HuH-7.5 (cell line): Measurements from ENCODE around the gene TGM6.

Experiments
- DNase-seq: peaks from one replicate; pipeline ENCODE4 v3.0.0; 2011; ENCODE audit warnings: low spot score

TGM6 gene

DNA sequence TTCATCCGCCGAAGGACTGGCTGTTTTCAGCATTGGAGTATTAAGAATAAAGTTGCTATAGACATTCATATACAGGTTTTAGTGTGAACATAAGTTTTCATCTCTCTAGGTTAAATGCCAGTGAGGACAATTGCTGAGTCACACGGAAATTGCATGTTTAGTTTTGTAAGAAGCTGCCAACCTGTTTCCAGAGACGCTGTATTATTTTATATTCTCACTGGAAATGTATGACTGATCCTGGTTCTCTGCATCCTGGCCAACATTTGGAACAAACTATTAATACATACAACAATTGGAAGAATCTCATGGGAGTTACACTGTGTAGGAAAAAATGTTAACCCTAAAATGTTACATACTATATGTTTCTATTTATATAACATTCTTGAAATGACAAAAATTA is 16.7 kb upstream of the TGM6 start:
- no peak for DNase-seq

DNA sequence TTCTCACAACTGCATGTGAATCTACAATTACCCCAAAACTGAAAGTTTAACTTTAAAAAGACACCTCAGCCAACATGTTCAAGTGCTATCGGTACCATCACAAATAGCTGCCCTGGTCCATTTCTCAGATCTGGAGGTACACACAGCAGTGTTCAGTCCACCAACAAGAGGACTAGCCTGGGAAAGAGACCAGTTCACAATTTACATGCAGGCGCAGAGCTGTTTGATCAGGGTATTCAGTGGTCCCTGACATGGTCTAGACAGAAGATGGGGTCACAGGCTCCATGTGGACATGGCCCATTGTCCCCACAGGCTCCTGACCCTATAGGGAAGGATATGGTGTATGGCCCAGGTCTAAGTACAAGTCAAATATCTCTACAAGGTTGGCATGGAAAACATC is 15.6 kb upstream of the TGM6 start:
- DNase-seq = no peak

DNA sequence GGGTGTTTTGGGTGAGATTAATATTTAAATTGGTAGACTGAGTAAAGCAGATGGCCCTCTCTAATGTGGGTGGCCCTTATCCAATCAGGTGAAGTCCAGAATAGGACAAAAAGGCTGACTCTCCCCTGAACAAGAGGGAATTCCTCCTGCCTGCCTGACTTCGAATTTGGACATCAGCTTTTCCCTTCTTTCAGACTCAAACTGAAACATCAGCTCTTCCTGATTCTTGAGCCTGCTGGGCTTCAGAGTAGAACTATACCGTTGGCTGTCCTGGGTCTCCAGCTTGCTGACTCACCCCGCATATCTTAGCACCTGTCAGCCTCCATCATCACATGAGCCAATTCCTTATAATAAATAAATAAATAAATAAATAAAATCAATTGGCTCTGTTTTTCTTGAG is 15.0 kb upstream of the TGM6 start:
- DNase-seq = no peak

DNA sequence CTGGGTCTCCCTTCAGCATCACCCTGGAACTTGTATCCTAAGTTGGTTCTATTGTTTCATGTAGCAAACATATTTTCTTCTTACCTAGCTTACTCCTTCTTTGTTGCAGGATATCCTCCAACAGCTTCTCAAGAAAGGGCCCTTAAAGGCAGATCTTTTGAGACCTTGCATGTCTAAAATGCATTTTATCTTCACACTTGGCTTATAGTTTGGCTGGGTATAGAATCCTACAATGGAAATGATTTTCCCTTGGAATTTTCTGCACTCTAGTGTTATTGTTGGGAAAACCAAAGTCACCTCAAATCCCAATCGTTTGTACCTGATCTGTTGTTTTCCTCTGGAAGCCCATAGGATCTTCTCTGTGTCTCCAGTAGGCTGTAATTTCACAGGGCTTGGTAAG is 12.1 kb upstream of the TGM6 start:
- no peak for DNase-seq

DNA sequence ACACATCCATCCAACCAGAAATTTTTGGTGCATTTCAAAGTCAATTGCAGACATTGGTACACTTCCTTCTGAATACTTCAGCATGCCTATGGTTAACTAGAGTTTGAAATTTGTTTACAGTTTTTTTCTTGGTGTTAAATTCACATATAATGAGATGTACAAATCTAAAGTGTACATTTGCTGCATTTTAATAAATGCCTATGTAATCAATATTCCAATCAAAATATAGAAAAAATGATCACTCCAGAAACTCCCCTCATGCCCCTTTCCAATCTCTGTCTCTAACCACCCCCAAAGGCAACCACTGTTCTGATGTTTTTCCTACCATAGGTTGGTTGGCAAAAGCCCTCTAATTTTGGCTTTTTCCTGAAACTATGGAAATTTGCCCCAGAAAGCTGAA is 7.6 kb upstream of the TGM6 start:
- DNase-seq = no peak

DNA sequence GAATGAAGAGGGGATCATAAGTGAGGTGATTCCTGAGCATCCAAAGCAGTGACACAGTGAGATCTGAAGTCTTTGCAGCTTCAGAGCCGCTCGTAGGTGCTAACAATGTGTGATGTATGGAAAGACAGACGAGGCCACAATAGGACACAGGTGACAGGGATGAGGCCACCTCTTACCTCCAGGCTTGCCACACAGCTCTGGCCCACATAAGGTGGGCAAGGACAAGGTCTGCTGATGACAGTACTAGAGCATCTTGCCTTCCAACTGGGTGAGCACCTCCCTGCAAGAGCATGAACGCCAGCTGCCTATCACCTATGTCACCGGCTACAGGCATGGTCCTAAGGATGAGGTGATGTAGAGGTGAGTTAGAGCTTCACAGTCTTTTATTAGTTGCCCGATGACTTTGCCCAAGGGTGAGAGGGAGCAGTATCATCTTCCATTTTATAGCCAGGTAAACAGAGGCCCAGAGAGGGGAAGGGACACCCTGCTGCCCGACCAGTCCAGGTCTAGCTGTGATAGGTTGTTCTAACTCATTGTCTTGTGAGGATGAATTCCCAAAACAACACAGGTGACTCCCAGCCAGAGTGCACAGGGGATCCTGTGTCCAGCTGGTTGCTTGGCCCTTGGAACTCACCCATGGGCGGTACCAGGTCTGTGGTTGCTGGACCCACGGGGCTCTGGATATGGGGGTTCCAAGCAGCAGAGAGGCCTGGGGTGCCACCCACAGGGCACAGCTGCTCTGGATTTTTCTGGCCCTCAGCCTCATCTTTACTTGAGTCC is 6.2 kb upstream of the TGM6 start:
- DNase-seq = no peak

DNA sequence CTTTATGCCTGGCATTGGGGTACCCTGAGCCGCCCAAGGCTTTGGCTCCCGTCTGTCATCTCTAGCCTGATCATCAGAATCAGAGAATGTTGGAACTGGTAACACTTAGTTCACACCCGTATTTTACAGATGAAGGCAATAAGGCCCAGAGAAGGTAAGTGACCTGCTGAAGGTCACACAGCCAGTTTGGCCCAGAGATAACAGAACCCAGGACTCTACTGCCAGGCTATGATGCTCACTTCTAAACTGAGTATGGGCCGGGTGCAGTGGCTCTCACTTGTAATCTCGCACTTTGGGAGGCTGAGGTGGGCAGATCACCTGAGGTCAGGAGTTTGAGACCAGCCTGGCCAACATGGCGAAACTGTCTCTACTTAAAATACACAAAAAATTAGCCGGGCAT is 1.8 kb upstream of the TGM6 start:
- no peak for DNase-seq

DNA sequence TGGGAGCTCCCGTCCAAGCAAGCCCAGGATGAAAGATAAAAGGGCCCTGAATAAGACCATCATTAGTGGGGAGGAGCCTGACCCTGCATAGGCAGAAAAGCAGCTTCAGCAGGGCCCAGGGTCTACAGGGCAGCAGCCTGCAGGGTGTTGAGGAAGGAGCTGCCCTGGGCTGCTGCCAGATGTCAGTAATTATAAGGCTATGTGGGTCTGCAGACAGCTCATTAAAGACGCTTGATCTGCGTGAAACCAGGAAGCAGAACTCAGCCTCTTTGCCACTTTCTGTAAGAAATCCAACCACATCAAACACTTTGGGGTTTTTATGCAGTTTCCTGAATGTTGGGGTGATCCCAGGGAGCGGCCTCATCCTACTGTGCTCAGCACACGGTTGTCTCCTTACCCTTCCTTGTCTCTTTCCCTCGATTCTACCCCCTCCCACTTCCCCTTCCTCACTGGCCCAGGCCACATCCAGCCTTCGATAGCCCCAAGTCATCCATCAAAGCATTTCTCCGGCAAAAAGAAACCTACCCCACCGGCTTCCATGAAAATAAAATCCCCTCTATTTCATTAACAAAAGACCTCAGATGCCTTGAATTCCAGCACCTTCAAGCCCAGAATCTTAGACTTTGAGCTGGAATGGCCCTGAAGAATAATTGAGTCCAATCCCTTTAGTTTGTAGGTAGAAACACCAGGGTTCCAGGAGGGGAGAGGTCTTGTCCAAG is 1.0 kb upstream of the TGM6 start:
- no peak for DNase-seq

DNA sequence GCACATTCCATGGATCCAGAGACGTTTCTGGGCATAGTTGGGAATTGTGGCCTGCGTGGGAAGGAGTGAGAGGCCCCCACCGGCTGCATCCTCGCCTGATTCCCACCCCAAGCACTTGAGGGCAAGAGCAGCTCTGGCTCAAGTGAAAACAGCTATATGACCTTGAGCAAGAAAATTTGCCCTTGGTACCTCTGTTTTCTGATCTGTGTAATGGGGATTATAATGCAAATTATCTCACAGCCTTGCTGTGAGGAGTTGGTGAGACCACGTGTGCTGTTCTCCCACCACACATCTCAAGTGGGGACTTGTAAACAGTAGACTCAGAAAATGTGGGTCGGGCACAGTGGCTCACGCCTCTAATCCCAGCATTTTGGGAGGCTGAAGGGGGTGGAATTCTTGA is 602 bp downstream of the TGM6 start:
- no peak for DNase-seq

DNA sequence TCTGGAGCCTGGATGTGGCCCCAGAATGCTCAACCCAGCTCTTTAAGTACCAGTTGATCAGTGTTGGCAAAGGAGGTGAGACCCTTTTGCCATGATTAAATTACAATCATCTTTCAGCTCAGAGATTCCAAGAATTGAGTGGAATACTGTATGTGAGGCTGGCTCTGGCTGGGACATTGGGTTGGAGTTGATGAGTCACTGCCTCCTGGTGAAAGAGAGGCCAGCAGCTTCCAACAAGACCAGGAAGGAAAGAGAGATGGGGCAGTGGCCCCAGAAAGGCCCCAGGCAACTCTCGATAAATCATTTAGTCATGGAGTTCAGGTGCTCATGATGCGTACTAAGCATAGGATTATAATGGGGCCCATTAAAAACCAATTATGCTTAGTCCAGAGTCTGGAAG is 2.1 kb downstream of the TGM6 start:
- no peak for DNase-seq

DNA sequence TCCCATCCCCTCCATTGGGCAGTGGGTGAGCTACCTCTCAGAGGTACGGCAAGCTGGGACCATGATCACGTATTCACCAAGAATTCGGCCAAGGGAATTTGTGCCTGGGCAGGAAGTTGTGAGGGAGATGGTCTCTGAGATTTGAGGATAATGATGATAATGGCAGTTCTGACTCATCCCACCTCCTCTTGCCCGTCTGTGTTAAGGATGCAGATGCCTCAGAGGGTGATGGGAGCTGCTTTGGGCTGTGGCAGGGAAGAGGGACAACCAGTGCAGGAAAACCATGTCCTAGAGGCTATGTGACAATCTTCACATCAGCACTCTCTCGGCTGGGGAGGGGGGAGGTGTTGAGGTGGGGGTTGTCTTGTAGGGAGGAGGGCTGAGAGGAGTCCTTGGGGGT is 4.3 kb downstream of the TGM6 start:
- no peak for DNase-seq

DNA sequence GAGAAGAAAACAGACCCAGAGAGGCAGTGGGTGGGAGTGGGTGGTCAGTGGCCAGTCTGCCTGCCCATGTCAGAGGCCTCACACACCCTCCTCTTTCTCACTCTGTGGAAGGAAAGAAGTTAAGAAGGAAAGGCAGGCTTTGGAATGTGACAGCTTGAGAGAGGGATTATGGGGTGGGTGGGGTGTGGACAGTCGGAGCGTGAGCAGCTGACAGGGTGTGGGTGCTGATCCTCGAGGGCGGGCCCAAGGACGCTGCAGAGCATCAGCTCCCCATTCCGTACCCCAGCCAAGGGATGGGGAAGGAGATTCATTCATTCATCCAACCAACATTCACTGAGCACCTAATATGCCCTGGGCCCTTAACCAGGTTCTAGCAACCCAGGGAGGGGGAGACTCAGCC is 4.8 kb downstream of the TGM6 start:
- no peak for DNase-seq

DNA sequence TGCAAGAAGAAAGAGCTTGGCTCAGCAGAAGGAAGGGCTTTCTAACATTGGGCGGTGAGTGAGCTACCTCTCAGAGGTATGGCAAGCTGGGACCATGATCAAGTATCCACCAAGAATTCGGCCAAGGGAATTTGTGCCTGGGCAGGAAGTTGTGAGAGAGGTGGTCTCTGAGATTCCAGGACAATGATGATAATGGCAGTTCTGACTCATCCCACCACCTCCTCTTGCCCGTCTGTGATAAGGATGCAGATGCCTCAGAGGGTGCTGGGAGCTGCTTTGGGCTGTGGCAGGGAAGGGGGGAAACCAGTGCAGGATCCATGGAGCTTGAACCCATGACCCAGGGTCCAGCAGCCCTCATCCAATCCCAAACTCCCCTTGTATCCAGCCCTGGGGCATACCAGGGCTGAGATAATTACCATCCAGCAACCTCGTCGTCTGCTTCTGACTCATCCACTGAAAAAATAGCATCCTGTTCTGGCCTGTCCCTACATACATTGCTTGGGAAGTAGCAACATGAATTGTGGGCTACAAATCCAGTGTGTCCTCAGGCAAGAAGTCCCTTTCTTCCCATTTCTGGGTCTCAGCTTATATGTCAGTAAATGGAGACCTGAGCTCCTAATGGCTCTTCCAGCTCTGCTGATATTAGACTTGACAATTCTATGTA is 5.9 kb downstream of the TGM6 start:
- DNase-seq = no peak

DNA sequence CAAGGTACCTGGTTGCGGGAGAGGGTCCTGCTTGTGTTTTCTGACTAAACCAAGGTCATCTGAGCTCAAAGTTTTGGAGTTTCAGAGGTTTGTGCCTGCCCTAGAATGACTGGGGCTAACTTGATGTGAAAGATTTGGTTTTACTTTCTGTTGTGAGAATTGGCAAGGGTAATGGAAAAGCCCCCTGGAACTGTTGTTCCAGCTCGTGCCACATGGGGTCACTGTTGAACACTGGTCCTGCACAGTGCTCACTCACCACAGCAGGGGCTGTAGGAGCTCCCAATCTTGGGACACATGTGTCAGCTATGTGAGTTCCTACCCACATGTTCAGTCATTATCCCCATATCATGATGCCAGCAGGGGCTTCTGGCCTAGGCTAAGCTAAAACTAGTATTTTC is 6.5 kb downstream of the TGM6 start:
- DNase-seq = no peak

DNA sequence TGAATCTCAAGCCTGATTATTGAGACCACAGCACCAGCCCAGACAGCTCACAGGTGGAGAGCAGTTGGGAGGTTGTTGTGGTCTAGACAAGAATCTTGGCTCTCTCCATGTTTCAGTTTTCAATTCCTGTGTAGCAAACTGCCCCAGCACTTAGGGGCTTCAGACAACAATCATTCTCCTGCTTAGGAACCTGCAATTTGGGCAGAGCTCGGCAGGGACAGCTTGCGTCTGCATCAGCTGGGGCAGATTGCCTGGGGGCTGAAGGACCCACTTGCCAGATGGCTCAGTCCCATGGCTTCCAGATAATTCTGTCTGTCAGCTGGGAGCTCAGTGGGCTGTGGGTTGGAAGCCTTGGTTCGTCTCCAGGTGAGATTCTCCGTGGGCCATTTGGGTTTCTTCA is 6.9 kb downstream of the TGM6 start:
- no peak for DNase-seq

DNA sequence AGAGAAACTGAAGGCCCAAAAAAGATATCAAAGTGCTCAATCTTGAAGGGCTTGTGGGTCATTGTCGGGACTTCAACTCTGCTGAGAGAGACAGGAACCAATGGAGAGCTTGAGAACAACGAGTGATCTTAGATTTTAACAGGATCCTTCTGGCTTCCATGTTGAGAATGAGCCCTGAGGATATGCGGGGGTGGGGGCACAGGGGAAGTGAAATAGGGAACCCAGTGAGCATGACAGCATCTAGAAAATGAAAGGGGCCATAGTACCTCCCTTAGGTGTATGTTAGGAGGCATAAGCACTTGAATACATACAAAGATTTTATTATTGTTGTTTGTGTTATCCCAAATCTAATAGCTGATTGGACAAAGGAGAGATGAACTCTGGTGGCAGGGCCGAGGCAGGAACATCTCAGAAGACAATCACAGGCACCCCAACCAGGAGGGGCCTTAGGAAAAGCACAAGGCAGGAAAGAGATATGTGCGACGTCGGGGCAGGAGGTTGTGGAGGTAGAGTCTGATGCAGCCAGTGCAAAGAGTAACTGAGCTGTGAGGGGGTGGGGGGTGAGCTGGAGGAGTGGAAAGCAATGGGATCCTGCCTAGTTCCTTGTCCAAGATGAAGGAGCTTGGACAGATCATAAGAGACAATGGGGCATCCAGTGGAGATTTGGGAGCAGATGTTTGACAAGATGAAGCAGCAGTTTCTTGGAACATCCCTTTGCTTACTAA is 10.4 kb downstream of the TGM6 start:
- no peak for DNase-seq

DNA sequence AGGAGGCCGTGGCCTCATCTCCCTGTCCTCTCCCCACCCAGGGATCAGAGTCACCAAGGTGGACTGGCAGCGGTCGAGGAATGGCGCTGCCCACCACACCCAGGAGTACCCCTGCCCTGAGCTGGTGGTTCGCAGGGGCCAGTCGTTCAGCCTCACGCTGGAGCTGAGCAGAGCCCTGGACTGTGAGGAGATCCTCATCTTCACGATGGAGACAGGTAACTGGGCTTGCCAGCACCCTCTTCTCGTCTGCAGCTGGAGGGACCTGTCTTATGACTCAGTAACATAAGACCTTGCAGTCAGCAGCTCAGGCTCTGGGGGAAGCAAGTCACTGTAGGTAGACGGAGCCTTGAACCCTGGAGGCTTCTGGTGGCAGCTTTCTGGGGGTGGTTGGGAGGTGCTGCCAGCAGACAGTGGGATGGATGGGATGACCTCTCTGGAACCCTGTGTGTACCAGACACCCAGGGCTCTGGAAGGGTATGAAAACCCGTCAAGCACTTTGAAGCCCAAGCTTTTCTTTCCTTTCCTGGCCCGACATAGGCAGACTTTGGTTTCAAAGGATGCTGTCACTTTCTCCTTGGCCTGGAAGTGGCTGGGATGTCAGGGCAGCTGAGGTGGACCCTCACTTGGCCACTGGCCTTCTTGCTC is 13.8 kb downstream of the TGM6 start:
- DNase-seq = no peak

DNA sequence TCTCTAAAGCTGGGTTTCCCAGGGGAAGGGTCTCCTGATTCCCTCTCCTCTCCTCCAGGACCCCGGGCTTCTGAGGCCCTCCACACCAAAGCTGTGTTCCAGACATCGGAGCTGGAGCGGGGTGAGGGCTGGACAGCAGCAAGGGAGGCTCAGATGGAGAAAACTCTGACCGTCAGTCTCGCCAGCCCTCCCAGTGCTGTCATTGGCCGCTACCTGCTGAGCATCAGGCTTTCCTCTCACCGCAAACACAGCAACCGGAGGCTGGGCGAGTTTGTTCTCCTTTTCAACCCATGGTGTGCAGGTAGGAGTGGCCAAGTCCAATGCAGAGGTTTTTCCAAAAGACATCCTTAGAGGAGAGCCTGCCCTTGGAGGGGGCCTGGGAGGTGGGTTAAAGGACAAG is 14.4 kb downstream of the TGM6 start:
- DNase-seq = no peak

DNA sequence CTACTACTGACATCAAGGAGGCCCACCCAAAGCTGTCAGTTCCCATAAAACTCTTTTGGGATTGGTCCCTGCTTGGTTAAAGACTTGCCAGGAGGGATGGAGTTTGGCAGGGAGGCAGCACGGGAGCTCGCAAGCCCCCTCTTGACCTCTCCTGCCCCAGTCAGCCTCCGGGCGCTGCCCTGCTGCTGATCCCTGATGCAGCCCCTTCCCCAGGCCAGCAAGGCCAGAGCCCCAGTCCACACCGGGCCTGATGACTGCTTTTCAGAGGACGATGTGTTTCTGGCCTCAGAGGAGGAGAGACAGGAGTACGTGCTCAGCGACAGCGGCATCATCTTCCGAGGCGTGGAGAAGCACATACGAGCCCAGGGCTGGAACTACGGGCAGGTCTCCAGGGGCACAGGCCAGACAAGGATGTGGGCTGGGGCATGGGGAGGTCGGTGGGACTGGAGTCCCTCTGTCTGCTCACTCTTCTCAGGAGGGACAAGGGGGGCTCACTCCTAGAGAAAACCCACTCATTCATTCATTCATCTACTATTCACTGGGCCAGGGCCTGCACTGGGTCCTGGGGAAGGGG is 15.6 kb downstream of the TGM6 start:
- no peak for DNase-seq

DNA sequence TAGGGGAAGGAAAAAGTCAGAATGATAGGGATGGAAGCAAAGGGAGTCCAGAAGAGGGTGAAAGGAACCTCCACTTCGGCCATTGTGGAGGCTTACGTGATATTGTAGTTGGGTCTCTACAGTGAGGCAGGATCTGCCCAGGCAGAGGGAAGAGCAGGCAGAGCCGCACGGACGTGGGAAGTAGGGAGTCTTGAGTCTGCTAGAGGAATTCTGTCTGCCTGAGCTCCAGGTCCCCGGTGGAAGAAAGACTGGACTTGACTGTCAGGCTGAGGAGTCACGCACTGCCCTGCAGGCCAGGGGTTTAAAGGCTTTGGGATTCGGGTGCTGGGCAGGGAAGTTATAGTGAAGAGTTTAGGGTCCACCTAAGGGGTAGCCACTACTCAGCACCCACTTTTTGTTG is 16.4 kb downstream of the TGM6 start:
- no peak for DNase-seq

DNA sequence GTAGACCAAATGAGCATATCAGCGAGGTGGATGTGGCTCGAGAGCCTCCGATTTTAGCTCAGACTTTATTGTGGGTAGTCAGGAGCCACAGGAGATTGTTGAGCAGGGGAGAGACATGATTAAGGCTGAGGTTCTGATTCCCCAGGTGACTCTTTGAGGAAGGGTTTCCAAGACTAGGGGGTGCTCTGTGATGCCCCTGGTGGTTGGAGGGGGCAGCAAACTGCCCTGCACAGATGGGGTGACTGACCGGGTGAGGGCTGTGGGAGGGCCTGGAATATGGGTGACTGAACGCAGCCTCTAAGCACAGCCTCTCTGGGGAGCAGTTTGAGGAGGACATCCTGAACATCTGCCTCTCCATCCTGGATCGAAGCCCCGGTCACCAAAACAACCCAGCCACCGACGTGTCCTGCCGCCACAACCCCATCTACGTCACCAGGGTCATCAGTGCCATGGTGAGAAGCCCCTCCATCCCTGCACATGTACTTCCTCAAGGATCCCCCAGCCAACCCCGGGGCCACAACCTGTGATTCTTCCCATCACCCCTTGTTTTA is 17.0 kb downstream of the TGM6 start:
- DNase-seq = no peak

DNA sequence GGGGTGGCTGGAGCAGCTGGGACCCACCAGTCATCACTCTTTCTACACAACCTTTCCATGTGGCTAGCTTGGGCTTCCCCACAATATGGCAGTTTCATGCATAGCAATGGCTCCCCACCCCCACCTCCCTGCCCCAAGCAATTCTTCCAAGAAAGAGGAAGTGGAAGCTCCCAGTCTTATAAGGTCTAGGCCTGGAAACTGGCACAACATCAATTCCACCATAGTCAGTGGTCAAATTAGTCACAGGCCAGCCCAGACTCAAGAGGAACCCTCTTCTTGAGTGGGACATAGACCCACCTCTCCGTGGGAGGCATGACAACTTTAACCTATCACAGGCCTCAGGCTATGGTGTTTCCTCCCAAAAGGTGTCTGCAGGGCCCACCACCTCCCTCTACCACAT is 17.7 kb downstream of the TGM6 start:
- no peak for DNase-seq
